ENCODE data around the gene GPR39.

GRCh38 chr2:132573444-132574007 lies 156.9 kb downstream of the GPR39 start:
- no peak for TF ChIP-seq EZH2phosphoT487 (IDR thresholded peaks at IDR 0.05; ENCODE audit: borderline replicate concordance, low read length)
- TF ChIP-seq, protein P1, sequence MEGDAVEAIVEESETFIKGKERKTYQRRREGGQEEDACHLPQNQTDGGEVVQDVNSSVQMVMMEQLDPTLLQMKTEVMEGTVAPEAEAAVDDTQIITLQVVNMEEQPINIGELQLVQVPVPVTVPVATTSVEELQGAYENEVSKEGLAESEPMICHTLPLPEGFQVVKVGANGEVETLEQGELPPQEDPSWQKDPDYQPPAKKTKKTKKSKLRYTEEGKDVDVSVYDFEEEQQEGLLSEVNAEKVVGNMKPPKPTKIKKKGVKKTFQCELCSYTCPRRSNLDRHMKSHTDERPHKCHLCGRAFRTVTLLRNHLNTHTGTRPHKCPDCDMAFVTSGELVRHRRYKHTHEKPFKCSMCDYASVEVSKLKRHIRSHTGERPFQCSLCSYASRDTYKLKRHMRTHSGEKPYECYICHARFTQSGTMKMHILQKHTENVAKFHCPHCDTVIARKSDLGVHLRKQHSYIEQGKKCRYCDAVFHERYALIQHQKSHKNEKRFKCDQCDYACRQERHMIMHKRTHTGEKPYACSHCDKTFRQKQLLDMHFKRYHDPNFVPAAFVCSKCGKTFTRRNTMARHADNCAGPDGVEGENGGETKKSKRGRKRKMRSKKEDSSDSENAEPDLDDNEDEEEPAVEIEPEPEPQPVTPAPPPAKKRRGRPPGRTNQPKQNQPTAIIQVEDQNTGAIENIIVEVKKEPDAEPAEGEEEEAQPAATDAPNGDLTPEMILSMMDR (conservative IDR thresholded peaks at IDR 0.05; ENCODE audit: low read depth, low read length) = no peak
- TF ChIP-seq EZH2 (IDR thresholded peaks at IDR 0.05; ENCODE audit: low read length, unreplicated experiment) = no peak

Data from PC-3 (cell line).